Natural killer cell (primary cell): ENCODE data around the gene TALDO1. TPM values are rescaled to one million over a fixed set of nuclear protein-coding genes. Genes with fewer than 3 reads are reported as not detected.

Source experiments
- ATAC-seq, 3 donors: fragments of 150-1000 bp in 2 of 3; fragments of 200-7000 bp in 1 of 3; cut with Tn5 transposase; 1 replicate in 1 of 3; 2 replicates in 2 of 3; pipeline ENCODE4 v1.10.0; 2021; ENCODE audit warnings: mild to moderate bottlenecking in 2 of 3, moderate library complexity in 2 of 3
- DNase-seq, 2 donors: peaks; one replicate each; pipeline versions ENCODE4 v3.0.0 to v3.0.0-alpha.2; 2013 to 2021; ENCODE audit warnings: mixed read lengths in 1 of 2
- H3K27ac ChIP-seq: one replicate; pipeline ENCODE4 v1.5.1; 2013; ENCODE audit warnings: mild to moderate bottlenecking, low read length
- H3K27me3 ChIP-seq: one replicate; pipeline ENCODE4 v1.6.1; 2013; ENCODE audit warnings: low read length; ENCODE audit not compliant: control insufficient read depth, insufficient read depth
- H3K36me3 ChIP-seq: one replicate; pipeline ENCODE4 v1.6.1; 2013; ENCODE audit warnings: low read length; ENCODE audit not compliant: control insufficient read depth, insufficient read depth
- H3K4me1 ChIP-seq: one replicate; pipeline ENCODE4 v1.6.1; 2013; ENCODE audit warnings: low read length; ENCODE audit not compliant: control insufficient read depth, insufficient read depth
- H3K4me3 ChIP-seq: one replicate; pipeline ENCODE4 v1.5.1; 2013; ENCODE audit warnings: low read length
- H3K9me3 ChIP-seq: one replicate; pipeline ENCODE4 v1.6.1; 2013; ENCODE audit warnings: low read length; ENCODE audit not compliant: control insufficient read depth, insufficient read depth
- H3K27ac Mint-ChIP-seq, 2 donors: one replicate each; pipeline ENCODE4 v1.8.0; 2022; ENCODE audit warnings: mild to moderate bottlenecking in 2 of 2, mixed read lengths in 2 of 2, moderate library complexity in 1 of 2
- H3K27me3 Mint-ChIP-seq, 2 donors: one replicate each; pipeline ENCODE4 v1.8.0; 2022; ENCODE audit warnings: low read depth in 2 of 2, mixed read lengths in 2 of 2
- H3K36me3 Mint-ChIP-seq: one replicate; pipeline ENCODE4 v1.8.0; 2022; ENCODE audit warnings: mixed read lengths
- H3K4me1 Mint-ChIP-seq, 2 donors: one replicate each; pipeline ENCODE4 v1.8.0; 2022; ENCODE audit warnings: mixed read lengths in 2 of 2
- H3K4me3 Mint-ChIP-seq: one replicate; pipeline ENCODE4 v1.8.0; 2022; ENCODE audit warnings: mild to moderate bottlenecking, moderate library complexity, mixed read lengths
- H3K9me3 Mint-ChIP-seq, 2 donors: one replicate each; pipeline ENCODE4 v1.8.0; 2022; ENCODE audit warnings: mixed read lengths in 2 of 2
- WGBS: methylation state at CpG from one replicate; pipeline ENCODE4 v1.1.7; 2013; ENCODE audit warnings: missing lambda C conversion rate; ENCODE audit not compliant: insufficient coverage; 5-methylcytosine and 5-hydroxymethylcytosine counted together
- intact Hi-C: fragments of 100-400 bp; cut with micrococcal nuclease; formaldehyde crosslinking; loops from one replicate; pipeline ENCODE4 v1.14.2; 2022
- total RNA-seq, 4 donors: library from RNA; stranded (reverse); fragments of 120-200 nt in 1 of 4; gene quantifications; one replicate each; pipeline versions ENCODE4 v1.2.3 to v1.2.4, GENCODE V29; 2013 to 2022
- TF ChIP-seq, protein P1 (sequence below): fragments of 200-600 bp; IDR thresholded peaks from one replicate; pipeline ENCODE4 v1.8.0; 2022; ENCODE audit warnings: antibody characterized with exemption

Gene TALDO1
- total RNA-seq, 3 donors from 2014 or later (not counting 1 experiment from before 2014, with no cell fraction given): 46.1 to 94.8 (median 55.4) TPM

DNA sequence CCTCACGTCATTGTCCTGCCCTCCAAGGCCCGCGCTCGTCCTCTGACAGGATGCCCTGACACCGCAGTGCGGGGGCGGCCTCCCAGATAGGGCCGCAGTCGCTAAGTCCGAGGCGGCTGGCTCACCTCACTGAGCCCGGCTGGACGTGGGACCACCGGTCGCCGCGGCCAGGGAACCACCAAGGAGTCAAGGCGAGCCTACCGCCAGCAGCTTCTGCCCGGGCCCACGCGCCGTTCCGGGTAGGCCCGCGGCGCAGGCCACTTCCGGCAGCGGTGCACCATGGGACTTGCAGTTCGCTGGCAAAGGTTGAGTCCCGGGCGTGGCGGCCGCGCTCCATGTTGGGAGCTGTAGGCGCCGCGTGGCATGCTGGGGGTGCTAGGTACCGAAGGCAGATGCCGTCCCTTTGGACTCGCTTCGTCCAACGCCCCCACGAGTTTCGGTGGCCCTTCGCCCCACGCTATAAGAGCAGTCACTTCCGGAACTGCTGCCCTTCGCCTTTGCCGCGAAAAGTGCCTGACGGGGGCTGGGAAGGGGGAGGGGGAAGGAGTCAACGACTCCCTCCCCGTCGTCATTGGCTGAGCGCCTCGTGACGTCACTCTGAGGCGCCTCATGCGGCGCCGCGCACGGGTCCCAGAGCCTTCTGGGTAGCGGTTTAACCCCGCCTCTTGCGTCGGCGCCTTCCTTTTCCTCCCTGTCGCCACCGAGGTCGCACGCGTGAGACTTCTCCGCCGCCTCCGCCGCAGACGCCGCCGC is 62.2 kb downstream of the TALDO1 start, which contains the start of gene RPLP2:
Gene RPLP2 (plus strand): TSS at position 681 of the 753 bp plus-strand sequence. CDS start 268 bp downstream, outside the sequence.
- peak within 1 kb of the TSS; percentile 94 to 95 for H3K27ac Mint-ChIP-seq
- no peaks in the 10 kb centered on the region for H3K9me3 Mint-ChIP-seq
- H3K9me3 ChIP-seq: no peaks in the 10 kb centered on the region
- H3K4me1 ChIP-seq: peaks cover 37% of the 10 kb centered on the region
- under 1% methylated on average over 81 of the region's 81 CpGs for WGBS
- peak within 1 kb of the TSS; percentile 83 for H3K27ac ChIP-seq
- H3K4me3 Mint-ChIP-seq: peak within 1 kb of the TSS; percentile 90
- H3K27me3 ChIP-seq: no peaks in the 10 kb centered on the region
- intact Hi-C loops: loop anchor here (1.0 kb wide), 2 partner anchors 10 to 12 kb away; no protein-coding TSS in a partner anchor
- no peaks in the 10 kb centered on the region for H3K36me3 Mint-ChIP-seq
- TF ChIP-seq, protein P1, sequence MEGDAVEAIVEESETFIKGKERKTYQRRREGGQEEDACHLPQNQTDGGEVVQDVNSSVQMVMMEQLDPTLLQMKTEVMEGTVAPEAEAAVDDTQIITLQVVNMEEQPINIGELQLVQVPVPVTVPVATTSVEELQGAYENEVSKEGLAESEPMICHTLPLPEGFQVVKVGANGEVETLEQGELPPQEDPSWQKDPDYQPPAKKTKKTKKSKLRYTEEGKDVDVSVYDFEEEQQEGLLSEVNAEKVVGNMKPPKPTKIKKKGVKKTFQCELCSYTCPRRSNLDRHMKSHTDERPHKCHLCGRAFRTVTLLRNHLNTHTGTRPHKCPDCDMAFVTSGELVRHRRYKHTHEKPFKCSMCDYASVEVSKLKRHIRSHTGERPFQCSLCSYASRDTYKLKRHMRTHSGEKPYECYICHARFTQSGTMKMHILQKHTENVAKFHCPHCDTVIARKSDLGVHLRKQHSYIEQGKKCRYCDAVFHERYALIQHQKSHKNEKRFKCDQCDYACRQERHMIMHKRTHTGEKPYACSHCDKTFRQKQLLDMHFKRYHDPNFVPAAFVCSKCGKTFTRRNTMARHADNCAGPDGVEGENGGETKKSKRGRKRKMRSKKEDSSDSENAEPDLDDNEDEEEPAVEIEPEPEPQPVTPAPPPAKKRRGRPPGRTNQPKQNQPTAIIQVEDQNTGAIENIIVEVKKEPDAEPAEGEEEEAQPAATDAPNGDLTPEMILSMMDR: no peak
- ATAC-seq (peak; percentile 81 to 93 (median 84)), DNase-seq (peak; percentile 99)
- no peaks in the 10 kb centered on the region for H3K27me3 Mint-ChIP-seq
- peaks cover 22 to 27% of the 10 kb centered on the region in 2 donors for H3K4me1 Mint-ChIP-seq
- peaks cover 26% of the 10 kb centered on the region for H3K36me3 ChIP-seq
- peak within 1 kb of the TSS; percentile 50 for H3K4me3 ChIP-seq

DNA sequence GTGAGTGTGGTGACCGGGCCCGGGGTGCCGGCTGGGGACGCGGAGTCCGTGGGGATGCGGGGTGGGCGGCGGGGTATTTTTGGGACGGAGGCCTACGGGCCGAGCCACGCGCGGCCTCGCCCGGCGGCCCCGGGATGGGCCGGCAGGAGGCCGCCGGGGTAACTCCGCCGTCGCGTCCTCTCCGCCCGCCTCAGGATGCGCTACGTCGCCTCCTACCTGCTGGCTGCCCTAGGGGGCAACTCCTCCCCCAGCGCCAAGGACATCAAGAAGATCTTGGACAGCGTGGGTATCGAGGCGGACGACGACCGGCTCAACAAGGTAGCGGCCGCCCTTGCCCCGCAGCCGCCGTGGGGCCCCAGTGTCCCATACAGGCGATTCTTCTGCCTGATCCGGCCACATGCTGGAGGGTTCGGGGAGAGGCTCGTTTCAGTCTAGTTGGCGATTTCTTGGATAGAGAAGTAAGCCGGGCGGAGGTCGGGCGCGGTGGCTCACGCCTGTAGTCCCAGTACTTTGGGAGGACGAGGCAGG is 62.8 kb downstream of the TALDO1 start:
- peak overlapping the region; percentile 73 for H3K27ac ChIP-seq
- ATAC-seq (peak; percentile 6 to 26 (median 19)), DNase-seq (no peak)
- no peaks in the 10 kb centered on the region for H3K27me3 ChIP-seq
- intact Hi-C loops: no loop called here
- peak overlapping the region; percentile 94 to 95 for H3K27ac Mint-ChIP-seq
- H3K9me3 Mint-ChIP-seq: no peaks in the 10 kb centered on the region
- H3K4me1 Mint-ChIP-seq: peaks cover 22 to 26% of the 10 kb centered on the region in 2 donors
- H3K36me3 ChIP-seq: peaks cover 26% of the 10 kb centered on the region
- peaks cover 33% of the 10 kb centered on the region for H3K4me1 ChIP-seq
- H3K36me3 Mint-ChIP-seq: no peaks in the 10 kb centered on the region
- no peaks in the 10 kb centered on the region for H3K27me3 Mint-ChIP-seq
- H3K9me3 ChIP-seq: no peaks in the 10 kb centered on the region
- peak overlapping the region; percentile 50 for H3K4me3 ChIP-seq
- TF ChIP-seq, protein P1: no peak
- WGBS: under 1% methylated on average over 55 of the region's 55 CpGs
- peak overlapping the region; percentile 90 for H3K4me3 Mint-ChIP-seq

DNA sequence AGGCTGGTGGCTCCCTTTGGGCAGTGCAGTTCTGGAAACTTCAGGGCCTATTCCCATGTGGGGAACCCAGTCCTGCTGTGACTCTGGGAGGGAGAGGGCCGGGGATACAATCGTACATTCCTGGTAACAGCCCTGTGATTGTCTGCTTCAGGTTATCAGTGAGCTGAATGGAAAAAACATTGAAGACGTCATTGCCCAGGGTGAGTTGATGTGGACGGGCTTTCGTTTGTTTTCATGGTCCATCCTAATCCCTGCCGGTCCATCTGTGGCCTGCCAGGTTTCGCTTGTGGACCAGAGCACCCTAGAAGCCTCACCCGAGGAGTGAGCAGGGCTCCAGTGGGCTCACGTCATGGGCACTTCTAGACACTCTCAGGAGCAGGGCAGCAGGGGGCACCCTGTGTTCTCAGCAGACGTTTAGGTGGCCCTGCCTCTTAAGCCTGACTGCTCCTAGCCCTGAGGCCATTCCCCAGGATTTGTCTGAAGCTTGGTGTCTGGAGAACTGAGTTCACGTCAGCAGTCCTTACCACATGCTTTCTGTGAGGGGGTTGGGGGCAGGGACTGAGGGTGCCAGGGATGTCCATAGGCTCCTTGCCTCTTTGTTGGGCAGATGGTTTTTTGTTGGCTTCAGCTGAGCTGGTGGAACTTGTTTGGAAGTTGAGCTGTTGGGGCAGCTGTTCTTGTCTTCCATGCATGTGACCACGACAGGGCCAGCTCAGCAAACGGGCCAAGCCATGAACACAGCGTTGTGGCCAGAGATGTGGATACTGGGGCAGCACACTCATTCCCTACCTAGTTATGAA is 64.4 kb downstream of the TALDO1 start:
- H3K36me3 ChIP-seq: peaks cover 26% of the 10 kb centered on the region
- peak overlapping the region; percentile 58 for H3K4me3 Mint-ChIP-seq
- 80% methylated on average over 14 of the region's 14 CpGs for WGBS
- peaks cover 29% of the 10 kb centered on the region for H3K4me1 ChIP-seq
- intact Hi-C loops: no loop called here
- H3K27ac Mint-ChIP-seq: peak overlapping the region; percentile 16 to 94
- ATAC-seq: no peak
- no peaks in the 10 kb centered on the region for H3K9me3 Mint-ChIP-seq
- H3K9me3 ChIP-seq: no peaks in the 10 kb centered on the region
- H3K4me3 ChIP-seq: no peak overlapping the region
- H3K4me1 Mint-ChIP-seq: peaks cover 22 to 26% of the 10 kb centered on the region in 2 donors
- DNase-seq: no peak
- no peaks in the 10 kb centered on the region for H3K36me3 Mint-ChIP-seq
- no peaks in the 10 kb centered on the region for H3K27me3 ChIP-seq
- no peak overlapping the region for H3K27ac ChIP-seq
- TF ChIP-seq, protein P1: no peak
- H3K27me3 Mint-ChIP-seq: no peaks in the 10 kb centered on the region
